GM21825 (cell line): ENCODE measurements around the gene SLC41A3.
"Not testable (repeated sequence)": the region's sequence is repeated elsewhere in the genome, so short reads cannot be mapped to it uniquely, and the experiment has no call there.

Experiments
- ATAC-seq: cut with Tn5 transposase; IDR thresholded peaks from one replicate; pipeline ENCODE4 v1.9.1; 2021; ENCODE audit warnings: mild to moderate bottlenecking, moderate library complexity; ENCODE audit not compliant: unreplicated experiment

SLC41A3 gene

DNA sequence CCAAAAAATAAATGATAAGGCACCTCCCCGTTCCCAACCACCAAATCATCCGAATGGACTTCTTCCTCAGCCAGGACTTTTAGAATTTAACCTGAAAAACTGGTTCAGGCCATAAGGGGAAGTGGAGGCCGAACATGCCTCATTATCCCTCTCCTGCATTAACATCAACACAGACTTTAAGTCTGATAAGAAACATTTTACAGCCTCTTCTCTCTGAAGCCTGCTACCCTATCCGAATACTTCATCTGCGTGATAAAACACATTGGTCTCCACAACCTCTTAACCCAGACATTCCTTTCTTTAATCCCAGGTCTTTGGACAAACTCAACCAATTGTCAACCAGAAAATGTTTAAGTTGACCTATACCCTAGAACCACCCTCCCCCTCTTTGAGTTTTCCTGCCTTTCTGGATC lies 850 bp upstream of the SLC41A3 start:
- ATAC-seq = no peak

DNA sequence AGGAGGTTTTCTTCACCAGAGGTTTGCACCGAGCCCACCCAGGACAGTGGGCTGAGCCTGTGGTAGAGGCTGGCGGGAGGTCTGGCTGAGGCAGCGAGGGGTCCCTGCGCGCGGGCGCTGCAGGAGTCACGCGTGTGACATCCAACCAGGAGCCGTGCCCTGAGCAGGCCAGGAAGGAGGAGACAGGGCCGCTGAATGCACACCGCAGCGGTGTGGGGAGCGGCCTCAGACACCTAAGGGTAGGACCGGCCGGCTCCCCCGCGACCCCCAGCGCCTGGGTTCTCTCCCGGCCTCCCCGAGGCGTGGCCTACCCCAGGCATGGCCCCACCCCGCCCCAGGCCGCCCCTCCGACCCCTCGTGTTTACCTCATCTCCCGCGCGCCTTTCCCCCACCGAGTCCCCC lies 412 bp downstream of the SLC41A3 start:
- ATAC-seq = peak; percentile 42

GRCh38 chr3:126083138-126083445 lies 832 bp downstream of the SLC41A3 start:
- no peak for ATAC-seq

DNA sequence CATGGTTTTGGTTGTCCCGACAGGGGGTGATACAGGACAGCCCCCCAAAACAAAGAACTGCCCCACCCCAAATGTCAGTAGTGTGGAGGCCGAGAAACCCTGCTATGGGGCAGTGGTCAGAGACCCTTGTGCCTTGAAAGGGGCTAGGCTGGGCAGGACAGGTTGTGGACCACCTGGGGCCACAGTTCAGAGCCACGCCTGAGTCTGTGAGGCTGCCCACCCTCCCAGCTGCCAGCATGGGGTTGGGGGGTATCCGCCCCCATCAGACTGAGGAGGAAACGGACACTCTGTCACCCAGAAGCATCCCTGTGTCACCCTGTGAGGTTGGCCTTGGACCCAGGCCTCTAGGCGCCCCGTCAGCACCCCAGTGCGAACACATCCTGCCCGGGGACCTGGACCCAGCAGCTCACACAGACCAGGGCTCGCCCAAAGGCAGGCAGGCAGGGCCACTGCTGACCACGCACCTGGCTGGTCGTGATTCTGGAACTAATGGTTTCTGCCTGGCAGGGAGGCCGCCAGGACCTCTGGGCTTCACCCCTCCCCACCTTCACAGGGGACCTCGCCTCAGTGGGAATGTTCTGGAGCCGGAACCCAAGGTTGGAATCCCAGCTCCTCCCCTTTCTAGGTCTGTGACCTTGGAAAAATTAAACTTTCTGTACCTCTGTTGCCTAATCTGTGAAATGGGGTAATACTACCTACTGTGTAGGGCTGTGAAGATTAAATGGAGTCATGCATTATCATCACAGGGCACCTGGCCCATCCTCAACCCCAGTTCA lies 1.4 kb downstream of the SLC41A3 start:
- ATAC-seq = no peak

- no peak for ATAC-seq
These were observed 2.1 kb downstream of the SLC41A3 start for GRCh38 chr3:126081618-126082361.

- ATAC-seq = no peak
These were observed 3.0 kb downstream of the SLC41A3 start for GRCh38 chr3:126080970-126081369.

DNA sequence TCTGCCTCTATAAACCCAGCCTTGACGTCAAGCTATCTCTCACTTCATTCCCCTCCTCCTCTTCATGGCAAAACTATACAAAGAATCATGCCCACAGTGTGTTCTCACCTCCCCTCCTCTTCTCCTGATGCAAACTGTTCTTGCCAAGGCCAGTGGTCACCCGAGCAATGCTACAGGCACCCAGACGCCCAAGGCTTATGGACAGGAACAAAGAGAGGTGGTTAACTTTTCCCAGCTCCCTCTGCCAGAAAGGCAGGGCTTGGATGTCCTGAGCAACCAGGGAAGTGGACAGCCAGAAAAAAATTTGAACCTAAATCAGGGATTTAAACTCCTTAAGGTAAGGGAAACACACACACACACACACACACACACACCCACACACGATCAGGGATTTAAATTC lies 5.1 kb downstream of the SLC41A3 start:
- no peak for ATAC-seq

GRCh38 chr3:126077754-126078153 lies 6.2 kb downstream of the SLC41A3 start:
- ATAC-seq = no peak

DNA sequence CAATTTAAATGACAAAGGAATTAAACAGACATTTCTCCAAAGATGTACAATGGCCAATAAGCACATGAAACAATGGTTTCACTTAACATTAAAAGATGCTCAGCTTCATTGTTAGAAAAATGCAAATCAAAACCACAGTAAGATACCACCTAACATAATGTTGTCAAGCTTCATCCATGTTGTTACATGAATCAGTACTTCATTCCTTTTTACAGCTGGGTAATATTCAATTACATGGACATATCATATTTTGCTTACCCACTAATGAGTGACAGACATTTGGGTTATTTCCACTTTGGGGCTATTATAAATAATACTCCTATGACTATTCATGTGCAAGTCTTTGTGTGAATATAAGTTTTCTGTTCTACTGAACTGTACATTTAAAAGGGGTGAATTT lies 7.8 kb downstream of the SLC41A3 start:
- ATAC-seq = no peak

DNA sequence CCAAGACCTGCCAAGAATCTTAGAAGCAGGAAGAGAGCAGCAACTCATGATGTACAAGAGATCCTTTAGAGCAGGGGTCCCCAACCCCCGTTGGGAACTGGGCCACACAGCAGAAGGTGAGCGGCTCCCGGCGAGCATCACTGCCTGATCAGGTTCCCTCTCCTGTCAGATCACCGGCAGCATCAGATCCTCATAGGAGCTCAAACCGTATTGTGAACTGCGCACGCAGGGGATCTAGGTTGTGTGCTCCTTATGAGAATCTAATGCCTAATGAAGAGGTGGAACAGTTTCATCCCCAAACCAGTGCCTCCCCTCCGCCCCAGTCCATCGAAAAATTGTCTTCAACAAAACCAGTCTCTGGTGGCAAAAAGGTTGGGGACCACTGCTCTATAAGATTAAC lies 13.8 kb downstream of the SLC41A3 start:
- ATAC-seq = no peak

GRCh38 chr3:126067959-126068358 lies 16.0 kb downstream of the SLC41A3 start:
- ATAC-seq = no peak

DNA sequence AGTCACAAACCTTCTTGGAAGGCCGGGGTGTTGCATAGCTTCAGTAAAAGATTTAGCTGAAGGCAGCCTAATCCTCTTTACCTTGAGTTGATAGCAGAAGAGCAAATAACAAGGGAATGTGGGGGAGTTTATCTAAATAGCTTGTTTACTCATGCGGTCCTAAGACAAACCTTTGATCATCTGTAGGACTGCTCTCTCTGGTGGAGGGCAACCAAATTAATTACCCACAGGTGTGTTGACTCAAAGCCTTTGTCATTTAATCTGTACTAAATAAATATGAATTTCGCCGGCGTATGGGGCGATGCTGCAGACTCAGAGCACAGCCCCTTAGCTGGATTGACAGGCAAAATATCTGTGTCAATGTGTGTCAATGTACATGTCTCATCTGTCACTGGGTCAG lies 17.2 kb downstream of the SLC41A3 start:
- not testable (repeated sequence) for ATAC-seq

GRCh38 chr3:126065876-126066275 lies 18.0 kb downstream of the SLC41A3 start:
- ATAC-seq = no peak

- ATAC-seq = no peak
These were observed 19.2 kb downstream of the SLC41A3 start for GRCh38 chr3:126064627-126065258.

GRCh38 chr3:126063358-126063965 lies 20.5 kb downstream of the SLC41A3 start:
- no peak for ATAC-seq

DNA sequence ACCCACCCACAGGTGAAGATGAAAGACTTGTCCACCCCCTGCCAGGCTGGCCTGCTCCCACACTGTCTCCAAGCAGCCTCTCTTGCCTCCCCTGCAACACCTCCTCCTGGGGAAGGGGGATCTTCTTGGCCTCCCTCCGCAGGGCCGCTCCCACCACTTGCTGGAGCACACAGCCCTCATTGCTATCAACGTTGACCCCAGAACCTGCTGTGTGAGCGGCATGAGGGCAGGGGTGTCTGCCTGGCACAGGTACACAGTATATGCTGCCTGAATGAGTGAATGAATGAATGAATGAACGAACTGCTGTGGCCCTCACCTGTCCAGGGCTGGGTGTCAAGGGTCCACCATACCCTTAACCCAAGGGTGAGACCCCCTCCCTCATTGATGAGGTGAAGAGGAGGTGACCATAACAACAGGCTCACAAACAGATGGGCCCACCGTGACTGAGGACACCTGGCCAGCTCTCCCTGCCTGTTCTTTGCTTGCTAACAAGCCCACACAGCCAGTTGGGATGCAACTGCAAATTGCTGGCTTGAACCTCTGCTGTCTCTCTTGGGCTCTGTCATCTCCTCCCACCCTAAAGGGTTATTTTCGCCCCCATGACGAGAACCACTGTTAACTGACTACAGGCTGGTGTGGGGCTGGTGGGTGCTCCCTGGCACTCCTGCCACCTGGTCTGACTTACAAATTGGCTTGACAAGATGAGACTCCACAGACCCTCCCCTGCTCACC lies 22.5 kb downstream of the SLC41A3 start:
- no peak for ATAC-seq

DNA sequence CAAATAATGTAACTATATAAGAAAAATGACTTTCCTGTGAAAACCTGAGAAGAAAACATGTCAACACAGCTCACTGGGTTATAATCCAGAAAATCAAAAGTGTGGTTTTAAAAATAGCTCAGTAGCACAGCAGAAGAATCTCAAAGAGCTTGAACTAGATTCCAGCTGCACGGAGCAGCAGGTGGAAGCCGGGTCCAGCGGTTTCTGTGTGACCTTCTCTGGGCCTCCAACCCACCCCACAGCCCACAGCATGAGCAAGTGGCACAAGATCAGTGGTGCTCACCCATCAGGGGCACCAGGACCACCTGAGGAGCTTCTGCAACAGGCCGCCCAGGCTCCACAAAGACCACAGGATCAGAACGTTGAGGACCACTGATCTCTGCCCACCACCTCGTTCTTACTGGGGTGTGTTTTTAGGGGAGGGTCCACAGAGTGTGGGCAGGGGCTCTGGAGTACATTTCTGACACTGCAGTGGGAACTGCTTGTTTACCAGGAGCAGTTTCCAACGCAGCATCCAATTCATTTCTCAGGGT lies 23.2 kb downstream of the SLC41A3 start:
- ATAC-seq = no peak

DNA sequence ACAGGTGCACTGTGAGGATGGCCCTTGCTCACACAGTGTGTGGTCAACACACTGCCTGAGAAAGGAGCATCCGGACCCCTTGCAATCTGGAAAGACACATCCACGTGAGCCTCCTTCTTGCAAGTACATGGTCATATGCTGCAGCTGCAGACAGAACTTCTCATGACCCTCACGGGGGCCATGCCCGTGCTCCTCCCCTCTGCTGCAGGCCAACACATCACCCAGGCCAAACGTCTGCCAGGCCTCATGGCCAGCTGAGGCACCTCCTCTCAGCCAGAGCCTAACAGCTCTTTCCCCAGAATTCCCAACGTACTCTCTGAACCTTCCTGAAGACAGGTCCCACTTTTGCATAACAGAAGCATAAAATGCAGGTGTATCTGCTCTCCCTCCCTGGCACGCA lies 25.3 kb downstream of the SLC41A3 start:
- no peak for ATAC-seq

DNA sequence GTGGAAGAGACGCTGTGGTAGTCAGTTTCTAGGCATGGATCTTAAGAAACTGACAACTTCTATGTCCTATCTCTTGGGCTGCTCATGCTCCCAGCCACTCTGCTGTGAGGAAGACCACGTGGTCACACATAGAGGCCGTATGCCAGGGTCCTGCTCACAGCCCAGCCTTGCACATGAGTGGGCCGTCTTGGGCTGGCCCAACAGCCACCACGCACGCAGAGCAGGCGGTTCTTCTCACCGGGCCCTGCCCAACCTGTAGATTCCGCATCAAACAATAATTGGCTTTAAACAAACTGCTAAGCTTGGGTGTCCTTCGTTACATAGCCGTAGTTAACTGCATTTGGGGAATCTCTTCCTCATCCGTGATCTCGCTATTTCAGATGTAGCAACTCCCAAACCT lies 26.0 kb downstream of the SLC41A3 start:
- no peak for ATAC-seq

DNA sequence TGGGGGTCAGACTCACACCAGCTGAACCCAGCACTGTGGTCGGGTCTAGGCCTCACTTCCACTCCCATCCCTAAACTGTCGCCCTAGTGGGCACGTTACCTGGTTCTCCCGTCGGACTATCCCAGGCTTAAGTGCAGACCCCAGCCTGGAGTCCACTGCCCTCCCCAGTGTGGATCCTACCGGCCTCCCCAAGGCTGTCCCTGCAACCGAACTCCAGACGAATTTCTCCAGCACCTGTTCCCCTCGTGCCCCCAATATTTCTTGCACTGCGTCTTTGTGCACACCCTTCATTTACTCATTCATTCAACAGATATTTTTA lies 26.5 kb downstream of the SLC41A3 start:
- ATAC-seq = no peak
